HG02981 (cell line): ENCODE measurements around the gene IFITM1.
"Not testable (repeated sequence)": the region's sequence is repeated elsewhere in the genome, so short reads cannot be mapped to it uniquely, and the experiment has no call there.

Source experiments
- ATAC-seq: cut with Tn5 transposase; IDR thresholded peaks from one replicate; pipeline ENCODE4 v1.9.1; 2021; ENCODE audit warnings: mild to moderate bottlenecking, moderate library complexity; ENCODE audit not compliant: unreplicated experiment

IFITM1 gene

DNA sequence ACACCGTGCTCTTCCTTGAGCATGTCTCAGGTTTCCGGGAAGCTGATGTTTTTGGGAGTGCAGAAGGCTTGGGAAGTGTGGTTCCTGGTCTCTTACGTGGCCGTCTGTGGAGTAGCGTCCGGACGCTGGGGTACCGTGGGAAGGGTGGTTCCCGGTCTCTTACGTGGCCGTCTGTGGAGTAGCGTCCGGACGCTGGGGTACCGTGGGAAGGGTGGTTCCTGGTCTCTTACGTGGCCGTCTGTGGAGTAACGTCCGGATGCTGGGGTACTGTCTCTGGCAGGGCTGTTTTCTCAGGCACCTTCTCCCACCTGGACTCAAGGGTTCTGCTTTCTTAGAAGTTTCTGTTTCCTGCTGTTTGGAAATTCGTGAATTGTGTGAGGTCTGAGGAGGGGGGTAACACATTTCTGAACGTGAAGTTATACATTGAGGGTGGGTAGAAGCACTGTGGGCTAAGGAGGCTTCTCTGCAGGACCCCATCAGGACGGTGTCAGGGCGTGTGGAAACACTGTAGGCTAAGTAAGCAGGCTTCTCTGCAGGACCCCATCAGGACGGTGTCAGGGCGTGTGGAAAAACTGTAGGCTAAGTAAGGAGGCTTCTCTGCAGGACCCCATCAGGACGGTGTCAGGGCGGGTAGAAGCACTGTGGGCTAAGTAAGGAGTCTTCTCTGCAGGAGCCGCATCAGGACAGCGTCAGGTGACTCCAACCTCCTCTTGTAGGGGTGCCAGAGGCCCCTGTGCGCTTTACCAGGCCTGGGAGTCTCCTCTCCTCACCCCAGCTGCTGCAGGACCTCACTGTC lies 12.2 kb downstream of the IFITM1 start:
- ATAC-seq: no peak

DNA sequence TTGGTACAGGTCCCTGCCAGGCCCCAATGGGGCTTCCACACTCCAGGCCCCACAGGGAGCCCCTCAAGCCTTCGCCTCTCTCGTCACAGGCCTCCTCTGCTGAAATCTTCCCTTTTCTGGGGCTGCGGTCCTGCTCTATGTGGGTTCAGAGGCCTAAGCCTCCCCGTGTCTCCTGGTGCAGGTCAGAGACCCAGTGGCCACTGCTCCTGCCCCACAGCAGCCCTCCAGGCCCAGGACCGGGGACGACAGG lies 12.7 kb downstream of the IFITM1 start:
- ATAC-seq: no peak

DNA sequence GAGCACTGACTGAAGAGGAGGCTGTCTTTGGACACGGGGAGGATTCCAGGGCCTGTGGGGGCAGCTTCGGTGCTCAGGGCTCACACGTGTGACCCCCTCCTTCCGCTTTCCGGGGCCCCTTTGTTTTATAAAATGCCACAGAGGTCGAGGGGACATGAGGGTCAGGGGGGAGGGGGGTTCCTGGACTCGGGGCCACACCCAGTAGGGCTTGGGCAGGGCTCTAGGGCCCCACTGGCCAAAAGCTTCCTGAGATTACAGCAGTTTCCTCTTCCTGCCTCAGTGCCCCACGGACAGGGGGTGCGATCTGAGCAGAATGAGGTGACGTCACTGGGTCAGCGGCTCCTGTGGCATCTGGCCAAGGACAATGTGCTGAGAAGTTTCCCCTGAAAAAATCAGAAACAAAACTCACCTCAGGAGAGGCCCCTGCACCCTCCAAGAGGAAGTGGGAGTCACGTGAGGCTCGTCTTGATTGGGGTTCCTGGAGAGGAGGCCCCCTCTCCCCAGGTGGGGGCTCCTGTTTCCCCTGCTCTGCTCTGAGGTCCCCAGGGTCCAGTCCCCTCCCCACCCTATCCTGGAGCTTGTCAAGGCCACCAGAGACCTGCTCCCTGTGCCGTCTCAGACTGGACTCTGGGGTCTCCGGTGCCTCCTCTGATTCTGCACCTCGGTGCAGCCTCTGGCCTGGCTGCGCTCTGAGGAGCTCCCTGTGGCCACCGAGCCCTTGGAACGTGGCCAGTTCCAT lies 13.2 kb downstream of the IFITM1 start:
- ATAC-seq: peak; percentile 69

DNA sequence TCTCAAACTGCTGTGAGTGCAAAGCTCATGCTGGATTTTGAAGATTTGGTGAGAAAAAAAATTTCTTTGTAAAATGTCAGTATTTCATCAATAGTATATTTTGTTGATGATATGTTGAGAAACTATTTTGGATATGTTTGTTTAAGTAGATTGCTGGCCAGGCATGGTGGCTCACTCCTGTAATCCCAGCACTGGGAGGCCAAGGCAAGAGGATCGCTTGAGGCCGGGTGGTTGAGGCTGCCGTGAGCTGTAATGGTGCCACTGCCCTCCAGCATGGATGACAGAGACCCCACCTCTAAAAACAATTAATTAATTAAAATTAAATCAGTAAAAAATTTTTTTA lies 13.7 kb downstream of the IFITM1 start:
- no peak for ATAC-seq

DNA sequence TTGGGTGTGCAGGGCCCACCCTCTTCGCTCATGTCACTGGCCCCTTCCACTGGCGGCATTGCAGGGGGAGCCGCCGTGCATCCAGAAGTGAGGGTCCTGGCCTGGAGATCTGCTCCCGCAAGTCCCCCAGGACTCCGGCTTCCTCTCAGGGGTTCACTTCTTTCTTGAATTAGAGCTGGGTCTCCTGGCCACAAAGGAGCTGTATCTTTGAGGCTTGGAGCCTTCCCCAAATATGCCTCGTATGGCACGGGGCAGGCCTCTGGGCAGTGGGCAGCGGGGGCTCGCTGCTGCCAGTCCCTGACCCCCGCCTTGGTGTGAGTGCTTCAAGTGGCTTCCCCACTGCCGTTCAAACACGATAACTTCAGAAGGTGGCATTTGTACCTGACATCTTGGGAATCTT lies 14.2 kb downstream of the IFITM1 start:
- ATAC-seq: no peak

DNA sequence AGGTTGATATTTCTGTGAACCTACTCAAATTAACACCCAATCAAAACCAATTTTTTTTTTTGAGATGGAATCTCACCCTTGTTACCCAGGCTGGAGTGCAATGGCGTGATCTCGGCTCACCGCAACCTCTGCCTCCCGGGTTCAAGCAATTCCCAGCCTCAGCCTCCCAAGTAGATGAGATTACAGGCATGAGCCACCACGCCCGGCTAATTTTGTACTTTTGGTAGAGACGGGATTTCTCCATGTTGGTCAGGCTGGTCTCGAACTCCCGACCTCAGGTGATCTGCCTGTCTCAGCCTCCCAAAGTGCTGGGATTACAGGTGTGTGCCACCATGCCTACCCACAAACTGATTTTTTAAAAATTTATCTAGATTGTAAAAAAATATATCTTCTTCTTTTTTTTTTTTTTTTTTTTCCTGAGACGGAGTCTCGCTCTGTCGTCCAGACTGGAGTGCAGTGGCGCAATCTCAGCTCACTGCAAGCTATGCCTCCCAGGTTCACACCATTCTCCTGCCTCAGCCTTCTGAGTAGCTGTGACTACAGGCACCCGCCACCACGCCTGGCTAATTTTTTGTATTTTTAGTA lies 14.8 kb downstream of the IFITM1 start:
- ATAC-seq: not testable (repeated sequence)

- no peak for ATAC-seq
Measured at GRCh38 chr11:329886-330253, 16.0 kb downstream of the IFITM1 start.

GRCh38 chr11:330307-330693 lies 16.5 kb downstream of the IFITM1 start:
- ATAC-seq: no peak

- no peak for ATAC-seq
Measured at GRCh38 chr11:330694-331357, 17.0 kb downstream of the IFITM1 start.

- no peak for ATAC-seq
Measured at GRCh38 chr11:331358-332060, 17.7 kb downstream of the IFITM1 start.

- ATAC-seq: no peak
Measured at GRCh38 chr11:332651-333480, 19.0 kb downstream of the IFITM1 start.

- not testable (repeated sequence) for ATAC-seq
Measured at GRCh38 chr11:333616-334263, 19.9 kb downstream of the IFITM1 start.

GRCh38 chr11:334264-334994 lies 20.6 kb downstream of the IFITM1 start:
- no peak for ATAC-seq

GRCh38 chr11:335779-336658 lies 22.2 kb downstream of the IFITM1 start:
- ATAC-seq: no peak

GRCh38 chr11:336659-337198 lies 22.9 kb downstream of the IFITM1 start:
- ATAC-seq: no peak

- ATAC-seq: no peak
Measured at GRCh38 chr11:337711-338110, 23.9 kb downstream of the IFITM1 start.

DNA sequence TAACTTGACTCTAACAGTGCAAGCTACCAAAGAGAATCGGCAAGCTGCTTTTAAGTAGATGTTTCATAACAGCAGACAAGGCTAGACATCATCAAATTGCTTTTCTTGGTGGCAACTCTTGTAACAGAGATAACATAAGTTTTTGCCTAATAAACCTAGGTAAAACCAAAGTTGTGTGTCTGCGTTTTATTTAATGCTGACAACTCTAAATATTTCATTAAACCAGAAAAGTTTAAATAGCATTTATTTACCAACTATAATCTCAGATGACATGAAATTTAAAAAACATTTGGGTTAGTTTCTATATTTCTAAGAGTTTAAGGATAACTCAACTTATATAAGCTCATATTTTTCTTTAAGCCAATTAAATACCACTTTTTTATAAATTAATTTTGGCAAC lies 26.1 kb downstream of the IFITM1 start:
- ATAC-seq: no peak
